ENCODE data around the gene TMEM115.
A peak's percentile ranks its signal among the peaks of the same experiment; 100 is the strongest.

The TMEM115 gene

GRCh38 chr3:50392101-50392715, 32.9 kb upstream of the TMEM115 start:
- Histone ChIP-seq H3K9me3 (no peaks in the 10 kb centered on the region), H3K27ac (no peak overlapping the region), H3K9ac (no peak overlapping the region), H3K4me1 (peaks cover 24% of the 10 kb centered on the region), H4K20me1 (no peaks in the 10 kb centered on the region; the same call in 1 of the 2 replicates), H3K36me3 (no peaks in the 10 kb centered on the region), H3K27me3 (no peaks in the 10 kb centered on the region), H3K4me2 (peak overlapping the region; percentile 22; the same call in 1 of the 2 replicates), H3K4me3 (no peak overlapping the region)
- no peak for TF ChIP-seq Cebpa-rat (IDR thresholded peaks at IDR 0.05)

- H3K9me3 ChIP-seq, result no peaks in the 10 kb centered on the region
- no peak overlapping the region for H3K9ac ChIP-seq
- no peak overlapping the region for H3K27ac ChIP-seq
- no peak for TF ChIP-seq Cebpa-rat (IDR thresholded peaks at IDR 0.05)
- H3K4me3 ChIP-seq, result no peak overlapping the region
- H3K36me3 ChIP-seq, result no peaks in the 10 kb centered on the region
- H4K20me1 ChIP-seq, result no peaks in the 10 kb centered on the region; the same call in 1 of the 2 replicates
- H3K4me1 ChIP-seq, result peaks cover 16% of the 10 kb centered on the region
- H3K4me2 ChIP-seq, result no peak overlapping the region
- no peaks in the 10 kb centered on the region for H3K27me3 ChIP-seq
These were observed 31.3 kb upstream of the TMEM115 start for GRCh38 chr3:50390508-50391224.

DNA sequence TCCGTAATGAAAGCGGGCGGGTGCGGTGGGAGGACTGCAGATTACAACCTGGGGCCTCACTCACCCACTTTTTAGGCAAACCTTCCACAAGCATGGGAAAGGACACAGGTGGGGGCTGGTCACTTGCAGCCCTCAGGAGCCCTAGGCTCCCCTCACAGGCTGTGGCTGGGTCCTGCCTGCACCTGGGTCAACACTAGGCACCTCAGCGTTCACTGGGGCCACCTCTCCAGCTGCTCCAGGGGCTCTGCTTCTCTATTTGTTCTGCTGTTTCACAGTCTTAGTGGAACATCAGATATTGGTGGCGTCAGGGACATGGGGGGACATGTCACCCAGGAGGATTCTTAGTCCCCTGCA, 30.1 kb upstream of the TMEM115 start:
- no peak overlapping the region for H3K9ac ChIP-seq
- no peaks in the 10 kb centered on the region for H3K27me3 ChIP-seq
- H3K4me3 ChIP-seq, result no peak overlapping the region
- no peak overlapping the region for H3K27ac ChIP-seq
- no peak for TF ChIP-seq Cebpa-rat (IDR thresholded peaks at IDR 0.05)
- H3K4me1 ChIP-seq, result peaks cover 12% of the 10 kb centered on the region; the same call in 1 of the 2 replicates
- no peaks in the 10 kb centered on the region for H3K36me3 ChIP-seq
- no peak overlapping the region for H3K4me2 ChIP-seq
- H4K20me1 ChIP-seq, result no peaks in the 10 kb centered on the region; the same call in 1 of the 2 replicates
- no peaks in the 10 kb centered on the region for H3K9me3 ChIP-seq

- Histone ChIP-seq H3K27ac (no peak overlapping the region), H4K20me1 (no peaks in the 10 kb centered on the region; the same call in 1 of the 2 replicates), H3K4me2 (no peak overlapping the region), H3K4me1 (peaks cover 12% of the 10 kb centered on the region; the same call in 1 of the 2 replicates), H3K9me3 (no peaks in the 10 kb centered on the region), H3K4me3 (no peak overlapping the region), H3K9ac (no peak overlapping the region), H3K27me3 (no peaks in the 10 kb centered on the region), H3K36me3 (no peaks in the 10 kb centered on the region)
- no peak for TF ChIP-seq Cebpa-rat (IDR thresholded peaks at IDR 0.05)
These were observed 29.5 kb upstream of the TMEM115 start for GRCh38 chr3:50388720-50389413.

DNA sequence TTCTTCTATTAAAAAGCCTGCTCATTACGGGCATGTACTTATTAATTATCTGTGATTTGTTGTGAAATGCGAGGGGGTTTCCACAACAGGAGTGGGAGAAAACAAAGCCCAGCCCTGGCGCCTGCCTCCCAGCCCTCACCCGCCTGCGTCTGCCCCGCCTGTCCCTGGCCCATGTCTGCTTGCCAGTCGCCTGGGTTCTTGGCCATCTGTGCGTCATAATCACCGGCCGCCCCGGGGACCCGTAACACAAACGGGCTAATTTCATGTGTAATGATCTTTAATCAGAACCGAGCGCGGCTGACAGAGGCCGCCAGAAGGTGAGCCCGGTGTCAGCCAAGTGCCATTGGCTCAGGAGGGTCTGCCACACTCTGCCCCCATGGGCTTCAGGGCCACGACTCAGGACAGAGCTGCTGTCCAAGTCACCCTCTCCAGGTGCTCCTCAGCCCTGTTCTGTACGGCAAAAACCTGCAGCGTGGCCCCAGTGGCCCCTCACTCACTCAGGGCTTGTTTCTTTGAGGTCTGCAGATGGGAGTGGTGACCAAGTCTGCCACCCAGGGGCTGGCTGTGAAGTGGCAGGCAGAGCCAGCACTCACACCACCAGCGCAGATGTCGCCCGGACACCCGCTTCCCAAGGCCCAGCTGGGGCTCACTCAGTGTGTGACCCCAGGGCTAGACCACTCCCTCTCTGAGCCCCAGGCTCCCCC, 28.8 kb upstream of the TMEM115 start:
- Histone ChIP-seq H3K9ac (no peak overlapping the region), H3K4me1 (peaks cover 12% of the 10 kb centered on the region; the same call in 1 of the 2 replicates), H4K20me1 (no peaks in the 10 kb centered on the region; the same call in 1 of the 2 replicates), H3K36me3 (no peaks in the 10 kb centered on the region), H3K9me3 (no peaks in the 10 kb centered on the region), H3K4me3 (no peak overlapping the region), H3K27ac (no peak overlapping the region), H3K4me2 (no peak overlapping the region), H3K27me3 (no peaks in the 10 kb centered on the region)
- TF ChIP-seq Cebpa-rat (IDR thresholded peaks at IDR 0.05), result no peak

- no peaks in the 10 kb centered on the region for H3K36me3 ChIP-seq
- no peak overlapping the region for H3K4me3 ChIP-seq
- no peak overlapping the region for H3K4me2 ChIP-seq
- no peak overlapping the region for H3K9ac ChIP-seq
- no peaks in the 10 kb centered on the region for H3K9me3 ChIP-seq
- H3K27ac ChIP-seq, result no peak overlapping the region
- H3K27me3 ChIP-seq, result no peaks in the 10 kb centered on the region
- no peaks in the 10 kb centered on the region for H4K20me1 ChIP-seq
- H3K4me1 ChIP-seq, result peaks cover 7% of the 10 kb centered on the region
- no peak for TF ChIP-seq Cebpa-rat (IDR thresholded peaks at IDR 0.05)
These were observed 26.4 kb upstream of the TMEM115 start for GRCh38 chr3:50385754-50386153.

DNA sequence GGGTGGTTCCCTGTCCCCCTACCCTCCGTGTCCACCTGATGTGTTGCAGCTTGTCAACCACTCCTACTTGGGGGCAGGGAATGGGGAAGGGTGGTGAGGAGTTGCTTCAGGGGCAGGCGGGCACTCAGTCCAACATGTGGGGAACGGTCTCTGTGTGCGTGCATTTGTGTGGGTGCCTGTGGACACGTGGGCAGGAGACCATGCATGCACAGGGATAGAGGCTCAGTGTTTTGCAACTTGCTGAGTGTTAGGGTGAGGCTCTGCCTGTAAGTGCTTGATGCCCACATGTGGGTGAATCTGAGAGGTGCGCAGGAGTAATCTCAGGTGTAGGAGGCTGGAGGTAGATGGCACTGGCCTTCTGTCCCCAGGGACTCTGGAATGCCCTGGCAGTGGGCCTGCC, 24.4 kb upstream of the TMEM115 start:
- H3K27me3 ChIP-seq, result no peaks in the 10 kb centered on the region
- no peak overlapping the region for H3K27ac ChIP-seq
- no peaks in the 10 kb centered on the region for H3K36me3 ChIP-seq
- no peak for TF ChIP-seq Cebpa-rat (IDR thresholded peaks at IDR 0.05)
- no peak overlapping the region for H3K4me3 ChIP-seq
- no peak overlapping the region for H3K9ac ChIP-seq
- no peaks in the 10 kb centered on the region for H3K9me3 ChIP-seq
- H3K4me1 ChIP-seq, result peaks cover 11% of the 10 kb centered on the region
- H4K20me1 ChIP-seq, result no peaks in the 10 kb centered on the region
- no peak overlapping the region for H3K4me2 ChIP-seq

- H3K9ac ChIP-seq, result no peak overlapping the region
- no peak overlapping the region for H3K27ac ChIP-seq
- peaks cover 11% of the 10 kb centered on the region for H3K4me1 ChIP-seq
- no peaks in the 10 kb centered on the region for H3K27me3 ChIP-seq
- H3K4me3 ChIP-seq, result no peak overlapping the region
- H3K4me2 ChIP-seq, result no peak overlapping the region
- H3K36me3 ChIP-seq, result no peaks in the 10 kb centered on the region
- no peaks in the 10 kb centered on the region for H3K9me3 ChIP-seq
- H4K20me1 ChIP-seq, result no peaks in the 10 kb centered on the region
- no peak for TF ChIP-seq Cebpa-rat (IDR thresholded peaks at IDR 0.05)
These were observed 23.4 kb upstream of the TMEM115 start for GRCh38 chr3:50382722-50383121.

DNA sequence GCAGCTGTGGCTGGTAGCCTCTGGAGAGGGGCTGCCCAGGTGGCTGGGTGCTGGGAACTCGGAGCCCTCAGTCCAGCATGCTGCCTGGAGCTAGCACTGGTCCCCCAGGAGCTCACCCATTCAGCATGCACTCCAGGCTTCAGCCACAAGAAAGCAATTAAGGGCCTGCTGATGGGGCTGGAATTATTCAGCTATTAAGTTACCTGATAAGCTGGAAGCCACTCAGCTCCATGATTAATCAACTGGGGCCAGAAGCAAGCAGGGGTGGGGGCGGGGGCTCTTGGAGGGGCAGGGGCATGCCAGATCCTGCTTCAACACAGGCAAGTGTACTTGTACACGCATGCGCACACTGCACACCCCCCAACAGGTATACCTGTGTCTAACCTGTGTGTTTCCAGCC, 22.1 kb upstream of the TMEM115 start:
- peak overlapping the region; percentile 39; the same call in 1 of the 2 replicates for H3K4me2 ChIP-seq
- no peaks in the 10 kb centered on the region for H4K20me1 ChIP-seq
- H3K9ac ChIP-seq, result no peak overlapping the region
- no peaks in the 10 kb centered on the region for H3K36me3 ChIP-seq
- no peaks in the 10 kb centered on the region for H3K9me3 ChIP-seq
- TF ChIP-seq Cebpa-rat (IDR thresholded peaks at IDR 0.05), result no peak
- H3K27me3 ChIP-seq, result no peaks in the 10 kb centered on the region
- peaks cover 11% of the 10 kb centered on the region for H3K4me1 ChIP-seq
- no peak overlapping the region for H3K4me3 ChIP-seq
- H3K27ac ChIP-seq, result 0 out of 2 replicates have a peak overlapping the region, but pooled peaks have one; percentile 27
